WTC11 (cell line): ENCODE results near the gene SPATC1L. TPM values are rescaled to one million over a fixed set of nuclear protein-coding genes. Genes with fewer than 3 reads are reported as not detected.

ENCODE experiments used
- ATAC-seq: fragments of 200-7000 bp; cut with Tn5 transposase; 2 replicates; pipeline ENCODE4 v1.10.0; 2021; ENCODE audit warnings: mild to moderate bottlenecking, moderate library complexity
- CTCF ChIA-PET: fragments of 300-600 bp; sonication (Branson Sonifier 250); formaldehyde crosslinking; loops from one replicate; lab custom pipeline; 2021; ENCODE audit warnings: antibody characterized with exemption; lab: Charles Lee
- POLR2A ChIA-PET: fragments of 350-600 bp; sonication (Branson Sonifier 250); formaldehyde crosslinking; loops from one replicate; lab custom pipeline; 2021; ENCODE audit warnings: antibody characterized with exemption; lab: Charles Lee
- DNase-seq: peaks from one replicate; pipeline ENCODE4 v3.0.0; 2021; ENCODE audit warnings: low spot score
- H3K27ac Mint-ChIP-seq: 2 replicates; pipeline ENCODE4 v1.8.0; 2021; ENCODE audit warnings: mixed read lengths
- H3K27me3 Mint-ChIP-seq: 2 replicates; pipeline ENCODE4 v1.8.0; 2021; ENCODE audit warnings: low read depth, mild to moderate bottlenecking, moderate library complexity, mixed read lengths
- H3K36me3 Mint-ChIP-seq: 2 replicates; pipeline ENCODE4 v1.8.0; 2021; ENCODE audit warnings: mixed read lengths
- H3K4me1 Mint-ChIP-seq: 2 replicates; pipeline ENCODE4 v1.8.0; 2022; ENCODE audit warnings: mixed read lengths
- H3K4me3 Mint-ChIP-seq: 2 replicates; pipeline ENCODE4 v1.8.0; 2021; ENCODE audit warnings: mild to moderate bottlenecking, moderate library complexity, mixed read lengths
- H3K9me3 Mint-ChIP-seq: 2 replicates; pipeline ENCODE4 v1.8.0; 2021; ENCODE audit warnings: mixed read lengths
- ATF1 ChIP-seq: sonication (generic); formaldehyde crosslinking; IDR thresholded peaks from 2 replicates; pipeline ENCODE4 v1.8.1; 2023; ENCODE audit warnings: mild to moderate bottlenecking, moderate library complexity, missing genetic modification reagents
- ESRRA ChIP-seq: sonication (generic); formaldehyde crosslinking; IDR thresholded peaks from 2 replicates; pipeline ENCODE4 v1.8.1; 2022; ENCODE audit warnings: mild to moderate bottlenecking, missing genetic modification reagents, borderline replicate concordance
- FOXJ3 ChIP-seq: sonication (generic); formaldehyde crosslinking; IDR thresholded peaks from 2 replicates; pipeline ENCODE4 v1.9.0; 2021; ENCODE audit warnings: missing genetic modification reagents, mild to moderate bottlenecking, borderline replicate concordance
- FOXK1 ChIP-seq: sonication (generic); formaldehyde crosslinking; IDR thresholded peaks from 2 replicates; pipeline ENCODE4 v1.8.0; 2022; ENCODE audit warnings: mild to moderate bottlenecking, moderate library complexity, missing genetic modification reagents
- FOXP1 ChIP-seq: sonication (generic); formaldehyde crosslinking; IDR thresholded peaks from 2 replicates; pipeline ENCODE4 v1.8.0; 2022; ENCODE audit warnings: missing genetic modification reagents, mild to moderate bottlenecking, moderate library complexity, borderline replicate concordance
- GTF2I ChIP-seq: fragments of 250-450 bp; sonication (Bioruptor Pico); conservative IDR thresholded peaks from 2 replicates; pipeline ENCODE4 v1.4.0; 2021; ENCODE audit warnings: mild to moderate bottlenecking
- MXD4 ChIP-seq: fragments of 250-450 bp; sonication (Bioruptor Pico); IDR thresholded peaks from 2 replicates; pipeline ENCODE4 v1.8.0; 2021; ENCODE audit warnings: mild to moderate bottlenecking, moderate library complexity, borderline replicate concordance
- PREB ChIP-seq: sonication (generic); formaldehyde crosslinking; IDR thresholded peaks from 2 replicates; pipeline ENCODE4 v1.8.1; 2022; ENCODE audit warnings: mild to moderate bottlenecking, missing genetic modification reagents, moderate library complexity, borderline replicate concordance
- SOX15 ChIP-seq: fragments of 250-450 bp; sonication (Bioruptor Pico); IDR thresholded peaks from 2 replicates; pipeline ENCODE4 v1.9.0; 2021; ENCODE audit warnings: mild to moderate bottlenecking
- SP1 ChIP-seq: sonication (generic); formaldehyde crosslinking; conservative IDR thresholded peaks from 2 replicates; pipeline ENCODE4 v1.8.1; 2022; ENCODE audit warnings: missing genetic modification reagents
- STAT6 ChIP-seq: sonication (generic); formaldehyde crosslinking; conservative IDR thresholded peaks from 2 replicates; pipeline ENCODE4 v1.8.1; 2023; ENCODE audit warnings: mild to moderate bottlenecking, low read depth, missing genetic modification reagents, moderate library complexity
- USF1 ChIP-seq: sonication (generic); formaldehyde crosslinking; IDR thresholded peaks from 2 replicates; pipeline ENCODE4 v1.8.0; 2022; ENCODE audit warnings: mild to moderate bottlenecking, missing genetic modification reagents
- USF2 ChIP-seq: sonication (generic); formaldehyde crosslinking; IDR thresholded peaks from 2 replicates; pipeline ENCODE4 v1.8.1; 2023; ENCODE audit warnings: mild to moderate bottlenecking, missing genetic modification reagents, moderate library complexity
- total RNA-seq: library from RNA; stranded (reverse); gene quantifications from 3 replicates; pipeline ENCODE4 v1.2.3, GENCODE V29; 2021
- TF ChIP-seq, protein P1 (sequence below): fragments of 250-450 bp; sonication (Bioruptor Pico); IDR thresholded peaks from 2 replicates; pipeline ENCODE4 v1.8.0; 2021; ENCODE audit warnings: mild to moderate bottlenecking
- TF ChIP-seq, protein P2 (sequence below): sonication (generic); formaldehyde crosslinking; IDR thresholded peaks from 2 replicates; pipeline ENCODE4 v1.8.1; 2022; ENCODE audit warnings: missing genetic modification reagents, borderline replicate concordance

Gene SPATC1L
- total RNA-seq, 1 experiment from 2014 or later, result 61.7 TPM

DNA sequence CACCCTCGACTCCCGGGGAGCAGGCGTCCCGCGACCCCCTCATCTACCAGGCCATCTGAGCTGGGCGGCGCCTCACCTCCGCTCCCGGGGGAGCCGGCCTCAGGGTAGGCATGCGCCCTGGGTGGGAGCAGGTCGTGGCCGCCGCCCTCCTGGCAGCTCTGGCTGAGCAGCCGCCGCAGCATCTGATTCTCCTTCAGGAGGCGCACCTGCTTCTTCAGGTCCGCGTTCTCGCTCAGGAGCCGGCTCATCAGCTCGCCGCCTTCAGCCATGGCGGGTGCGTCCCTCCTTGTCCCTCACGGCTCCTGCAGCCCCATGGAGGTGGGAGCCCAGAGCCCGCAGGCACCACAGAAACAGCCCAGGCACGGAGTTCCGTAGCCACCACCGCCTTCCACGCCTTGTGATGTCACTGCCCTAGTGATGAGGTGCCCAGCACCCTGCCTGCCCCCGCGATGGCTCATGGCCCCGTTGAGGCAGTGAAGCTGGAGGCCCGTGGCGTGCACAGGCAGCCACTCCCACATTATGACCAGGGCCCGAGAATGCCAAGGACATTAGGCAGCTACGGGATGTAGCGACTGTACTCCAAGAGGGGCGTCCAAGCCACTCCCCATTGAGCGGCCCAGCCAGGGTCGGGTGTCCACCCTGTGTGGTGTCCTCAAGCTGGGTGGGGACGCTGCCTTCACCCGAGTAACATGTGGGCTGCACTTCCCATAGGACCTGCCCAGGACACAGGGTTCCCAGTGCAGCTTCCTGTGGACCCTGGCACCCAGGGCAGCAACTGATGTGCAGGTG is 1.5 kb downstream of the SPATC1L start:
- DNase-seq (no peak), ATAC-seq (no peak)
- Mint-ChIP-seq H3K36me3 (peaks cover 6% of the 10 kb centered on the region), H3K9me3 (peaks cover 6% of the 10 kb centered on the region), H3K4me1 (peaks cover 21% of the 10 kb centered on the region), H3K4me3 (peak overlapping the region; percentile 72), H3K27ac (peak overlapping the region; percentile 49; the same call in 1 of the 2 replicates), H3K27me3 (no peaks in the 10 kb centered on the region)
- POLR2A ChIA-PET, result no interaction called here
- no peak for TF ChIP-seq ATF1 (CRISPR knock-in tag)
- TF ChIP-seq USF2 (CRISPR knock-in tag), result no peak
- no peak for TF ChIP-seq GTF2I (CRISPR knock-in tag)
- no peak for TF ChIP-seq FOXJ3 (CRISPR knock-in tag)
- no peak for TF ChIP-seq PREB (CRISPR knock-in tag)
- TF ChIP-seq, protein P1, sequence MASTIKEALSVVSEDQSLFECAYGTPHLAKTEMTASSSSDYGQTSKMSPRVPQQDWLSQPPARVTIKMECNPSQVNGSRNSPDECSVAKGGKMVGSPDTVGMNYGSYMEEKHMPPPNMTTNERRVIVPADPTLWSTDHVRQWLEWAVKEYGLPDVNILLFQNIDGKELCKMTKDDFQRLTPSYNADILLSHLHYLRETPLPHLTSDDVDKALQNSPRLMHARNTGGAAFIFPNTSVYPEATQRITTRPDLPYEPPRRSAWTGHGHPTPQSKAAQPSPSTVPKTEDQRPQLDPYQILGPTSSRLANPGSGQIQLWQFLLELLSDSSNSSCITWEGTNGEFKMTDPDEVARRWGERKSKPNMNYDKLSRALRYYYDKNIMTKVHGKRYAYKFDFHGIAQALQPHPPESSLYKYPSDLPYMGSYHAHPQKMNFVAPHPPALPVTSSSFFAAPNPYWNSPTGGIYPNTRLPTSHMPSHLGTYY (CRISPR knock-in tag), result no peak
- CTCF ChIA-PET, result interaction anchor here (0.8 to 2.0 kb wide), 5 partner anchors 10 to 40 kb away, joined by 3 to 8 read pairs (median 6); no protein-coding TSS in a partner anchor

- Mint-ChIP-seq H3K9me3 (peaks cover 13% of the 10 kb centered on the region), H3K36me3 (peaks cover 11% of the 10 kb centered on the region), H3K4me1 (peaks cover 19% of the 10 kb centered on the region), H3K4me3 (peak overlapping the region; percentile 31; the same call in 1 of the 2 replicates), H3K27ac (no peak overlapping the region), H3K27me3 (no peaks in the 10 kb centered on the region)
- TF ChIP-seq SP1 (no peak), SOX15 (CRISPR knock-in tag) (no peak), MXD4 (no peak), USF1 (CRISPR knock-in tag) (no peak), FOXP1 (no peak), GTF2I (CRISPR knock-in tag) (no peak), USF2 (CRISPR knock-in tag) (no peak), ESRRA (CRISPR knock-in tag) (no peak), STAT6 (no peak), FOXK1 (no peak)
- TF ChIP-seq, protein P1 (CRISPR knock-in tag), result no peak
- TF ChIP-seq, protein P2, sequence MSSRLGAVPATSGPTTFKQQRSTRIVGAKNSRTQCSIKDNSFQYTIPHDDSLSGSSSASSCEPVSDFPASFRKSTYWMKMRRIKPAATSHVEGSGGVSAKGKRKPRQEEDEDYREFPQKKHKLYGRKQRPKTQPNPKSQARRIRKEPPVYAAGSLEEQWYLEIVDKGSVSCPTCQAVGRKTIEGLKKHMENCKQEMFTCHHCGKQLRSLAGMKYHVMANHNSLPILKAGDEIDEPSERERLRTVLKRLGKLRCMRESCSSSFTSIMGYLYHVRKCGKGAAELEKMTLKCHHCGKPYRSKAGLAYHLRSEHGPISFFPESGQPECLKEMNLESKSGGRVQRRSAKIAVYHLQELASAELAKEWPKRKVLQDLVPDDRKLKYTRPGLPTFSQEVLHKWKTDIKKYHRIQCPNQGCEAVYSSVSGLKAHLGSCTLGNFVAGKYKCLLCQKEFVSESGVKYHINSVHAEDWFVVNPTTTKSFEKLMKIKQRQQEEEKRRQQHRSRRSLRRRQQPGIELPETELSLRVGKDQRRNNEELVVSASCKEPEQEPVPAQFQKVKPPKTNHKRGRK, result no peak
- no peak for ATAC-seq
- no peak for DNase-seq
- CTCF ChIA-PET, result interaction anchor here (1.2 to 2.0 kb wide), 4 partner anchors 9 to 39 kb away, joined by 3 to 8 read pairs (median 6); no protein-coding TSS in a partner anchor
- POLR2A ChIA-PET, result no interaction called here
Measured at GRCh38 chr21:46181953-46182547, 2.2 kb downstream of the SPATC1L start.
